Measurements from ENCODE around the gene LRRC14B. TPM values are rescaled to one million over a fixed set of nuclear protein-coding genes. Genes with fewer than 3 reads are reported as not detected.

Gene LRRC14B
- polyA plus RNA-seq, 1 donor (not counting 4 experiments of a cell fraction or from before 2014, with no cell fraction given): not detected

Small RNA genes lying within 50 kb of the gene (small RNA-seq; reads per million reads assigned to genes)
- gene RF00019 (ENCODE audit: insufficient read length in 3 of 3, low read depth in 3 of 3, low replicate concordance in 1 of 3): 0 reads per million in 3 experiments

Other genes starting within 250 kb of the LRRC14B start
- gene PLEKHG4B, start 99.3 kb upstream of the LRRC14B start, polyA plus RNA-seq: 0.10 to 0.12 TPM in 2 of 3 replicates, not detected in the other
- 4.6 to 5.7 TPM (median 4.9 TPM) in 3 replicates for gene CCDC127, start 26.7 kb downstream of the LRRC14B start, polyA plus RNA-seq
- gene SDHA, start 26.8 kb downstream of the LRRC14B start, polyA plus RNA-seq: 118 to 179 TPM (median 178 TPM) in 3 replicates
- gene PDCD6, start 80.2 kb downstream of the LRRC14B start, polyA plus RNA-seq: 276 to 329 TPM (median 309 TPM) in 3 replicates
- gene AHRR, start 130.2 kb downstream of the LRRC14B start, polyA plus RNA-seq: 0.23 to 0.51 TPM (median 0.24 TPM) in 3 replicates